Mucosa of stomach (tissue), 1 donor: ENCODE data around the gene STARD8.
"Not testable (repeated sequence)": the region's sequence is repeated elsewhere in the genome, so short reads cannot be mapped to it uniquely, and the experiment has no call there.

Experiments used
- H3K27me3 ChIP-seq: one replicate; pipeline ENCODE4 v1.7.0; 2013; ENCODE audit warnings: mild to moderate bottlenecking, low read length; ENCODE audit not compliant: control insufficient read depth, insufficient read depth
- H3K36me3 ChIP-seq: one replicate; pipeline ENCODE4 v1.7.0; 2013; ENCODE audit warnings: low read length; ENCODE audit not compliant: control insufficient read depth, insufficient read depth
- H3K4me1 ChIP-seq: one replicate; pipeline ENCODE4 v1.7.0; 2013; ENCODE audit warnings: mild to moderate bottlenecking, low read length; ENCODE audit not compliant: control insufficient read depth, insufficient read depth
- H3K4me3 ChIP-seq: one replicate; pipeline ENCODE4 v1.7.0; 2013; ENCODE audit warnings: low read length
- H3K9ac ChIP-seq: one replicate; pipeline ENCODE4 v1.7.0; 2013; ENCODE audit warnings: mild to moderate bottlenecking, low read length, moderate library complexity
- H3K9me3 ChIP-seq: one replicate; pipeline ENCODE4 v1.7.0; 2013; ENCODE audit warnings: mild to moderate bottlenecking, low read length, moderate library complexity; ENCODE audit not compliant: control insufficient read depth
- donor health status: Pancreatic carcinoma.

STARD8 gene, protein sequence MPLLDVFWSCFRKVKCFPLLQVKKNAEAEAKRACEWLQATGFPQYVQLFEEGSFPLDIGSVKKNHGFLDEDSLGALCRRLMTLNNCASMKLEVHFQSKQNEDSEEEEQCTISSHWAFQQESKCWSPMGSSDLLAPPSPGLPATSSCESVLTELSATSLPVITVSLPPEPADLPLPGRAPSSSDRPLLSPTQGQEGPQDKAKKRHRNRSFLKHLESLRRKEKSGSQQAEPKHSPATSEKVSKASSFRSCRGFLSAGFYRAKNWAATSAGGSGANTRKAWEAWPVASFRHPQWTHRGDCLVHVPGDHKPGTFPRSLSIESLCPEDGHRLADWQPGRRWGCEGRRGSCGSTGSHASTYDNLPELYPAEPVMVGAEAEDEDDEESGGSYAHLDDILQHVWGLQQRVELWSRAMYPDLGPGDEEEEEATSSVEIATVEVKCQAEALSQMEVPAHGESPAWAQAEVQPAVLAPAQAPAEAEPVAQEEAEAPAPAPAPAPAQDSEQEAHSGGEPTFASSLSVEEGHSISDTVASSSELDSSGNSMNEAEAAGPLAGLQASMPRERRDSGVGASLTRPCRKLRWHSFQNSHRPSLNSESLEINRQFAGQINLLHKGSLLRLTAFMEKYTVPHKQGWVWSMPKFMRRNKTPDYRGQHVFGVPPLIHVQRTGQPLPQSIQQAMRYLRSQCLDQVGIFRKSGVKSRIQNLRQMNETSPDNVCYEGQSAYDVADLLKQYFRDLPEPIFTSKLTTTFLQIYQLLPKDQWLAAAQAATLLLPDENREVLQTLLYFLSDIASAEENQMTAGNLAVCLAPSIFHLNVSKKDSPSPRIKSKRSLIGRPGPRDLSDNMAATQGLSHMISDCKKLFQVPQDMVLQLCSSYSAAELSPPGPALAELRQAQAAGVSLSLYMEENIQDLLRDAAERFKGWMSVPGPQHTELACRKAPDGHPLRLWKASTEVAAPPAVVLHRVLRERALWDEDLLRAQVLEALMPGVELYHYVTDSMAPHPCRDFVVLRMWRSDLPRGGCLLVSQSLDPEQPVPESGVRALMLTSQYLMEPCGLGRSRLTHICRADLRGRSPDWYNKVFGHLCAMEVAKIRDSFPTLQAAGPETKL

DNA sequence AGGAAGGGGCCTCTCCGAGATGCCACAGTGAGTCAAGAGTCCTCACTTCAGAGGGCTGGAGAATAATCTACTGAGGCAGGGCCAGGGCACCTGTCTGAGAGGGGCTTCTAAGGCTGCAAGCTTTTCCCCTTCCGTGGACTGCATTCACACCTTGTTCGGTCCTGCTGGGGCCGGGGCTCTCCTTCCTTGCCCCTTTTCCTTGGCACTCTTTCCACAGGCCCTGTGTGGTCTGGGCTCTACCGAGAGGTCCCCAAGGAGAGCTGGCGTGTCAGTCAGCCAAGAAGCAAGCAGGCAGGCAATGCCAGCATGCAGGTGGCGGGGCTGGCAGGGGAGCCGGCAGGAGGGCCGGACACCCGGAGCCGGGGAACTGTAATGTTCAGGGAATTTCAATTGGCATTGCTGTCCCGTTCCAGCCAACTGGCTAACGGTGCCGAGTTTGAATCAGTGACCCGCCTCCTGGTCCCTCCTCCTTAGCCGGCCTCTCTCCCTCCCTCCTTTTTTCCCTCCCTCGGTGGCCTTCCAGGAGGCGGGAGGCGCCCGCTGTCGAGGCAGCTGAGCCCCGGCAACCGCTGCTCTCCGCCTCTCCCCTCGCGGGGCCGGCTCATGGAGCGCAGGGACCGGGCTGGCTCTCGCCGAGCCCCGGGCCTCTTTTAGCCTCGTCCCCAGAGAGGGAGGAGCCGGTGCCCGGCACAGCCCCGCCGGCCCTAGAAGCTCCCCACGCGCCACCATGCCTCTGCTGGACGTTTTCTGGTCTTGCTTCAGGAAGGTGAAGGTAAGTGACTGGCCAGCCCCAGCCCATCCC lies at the start of gene STARD8:
Gene STARD8, plus strand, starts transcription at position 511 of the 802 bp plus-strand sequence. Its CDS starts 217 bp downstream, at position 728.
- H3K36me3 ChIP-seq = no peaks in the 10 kb centered on the region
- no peaks in the 10 kb centered on the region for H3K9me3 ChIP-seq
- no peaks in the 10 kb centered on the region for H3K27me3 ChIP-seq
- H3K4me1 ChIP-seq = no peaks in the 10 kb centered on the region
- no peak within 1 kb of the TSS for H3K4me3 ChIP-seq
- H3K9ac ChIP-seq = no peak within 1 kb of the TSS

DNA sequence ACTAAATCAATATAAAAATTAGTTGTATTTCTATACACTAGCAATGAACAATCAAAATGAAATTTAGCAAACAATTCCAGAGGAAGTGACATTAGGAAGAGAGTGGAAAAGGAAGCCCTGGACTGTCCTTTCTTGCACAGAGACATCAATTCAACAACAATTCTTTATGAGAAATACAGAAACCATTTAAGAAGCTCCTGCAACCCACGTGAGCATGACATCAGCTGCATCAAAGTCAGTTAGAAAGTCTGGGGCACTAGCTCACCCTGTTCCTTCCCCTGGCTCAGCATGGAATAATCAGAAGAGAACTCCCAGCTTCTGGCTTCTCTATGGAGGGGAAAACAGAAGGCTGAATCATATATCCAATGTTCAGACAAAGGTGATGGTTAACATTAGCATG lies 48.6 kb upstream of the STARD8 start:
- H3K36me3 ChIP-seq = no peaks in the 10 kb centered on the region
- H3K9ac ChIP-seq = no peak overlapping the region
- no peaks in the 10 kb centered on the region for H3K27me3 ChIP-seq
- H3K9me3 ChIP-seq = no peaks in the 10 kb centered on the region
- H3K4me1 ChIP-seq = no peaks in the 10 kb centered on the region
- H3K4me3 ChIP-seq = no peak overlapping the region

DNA sequence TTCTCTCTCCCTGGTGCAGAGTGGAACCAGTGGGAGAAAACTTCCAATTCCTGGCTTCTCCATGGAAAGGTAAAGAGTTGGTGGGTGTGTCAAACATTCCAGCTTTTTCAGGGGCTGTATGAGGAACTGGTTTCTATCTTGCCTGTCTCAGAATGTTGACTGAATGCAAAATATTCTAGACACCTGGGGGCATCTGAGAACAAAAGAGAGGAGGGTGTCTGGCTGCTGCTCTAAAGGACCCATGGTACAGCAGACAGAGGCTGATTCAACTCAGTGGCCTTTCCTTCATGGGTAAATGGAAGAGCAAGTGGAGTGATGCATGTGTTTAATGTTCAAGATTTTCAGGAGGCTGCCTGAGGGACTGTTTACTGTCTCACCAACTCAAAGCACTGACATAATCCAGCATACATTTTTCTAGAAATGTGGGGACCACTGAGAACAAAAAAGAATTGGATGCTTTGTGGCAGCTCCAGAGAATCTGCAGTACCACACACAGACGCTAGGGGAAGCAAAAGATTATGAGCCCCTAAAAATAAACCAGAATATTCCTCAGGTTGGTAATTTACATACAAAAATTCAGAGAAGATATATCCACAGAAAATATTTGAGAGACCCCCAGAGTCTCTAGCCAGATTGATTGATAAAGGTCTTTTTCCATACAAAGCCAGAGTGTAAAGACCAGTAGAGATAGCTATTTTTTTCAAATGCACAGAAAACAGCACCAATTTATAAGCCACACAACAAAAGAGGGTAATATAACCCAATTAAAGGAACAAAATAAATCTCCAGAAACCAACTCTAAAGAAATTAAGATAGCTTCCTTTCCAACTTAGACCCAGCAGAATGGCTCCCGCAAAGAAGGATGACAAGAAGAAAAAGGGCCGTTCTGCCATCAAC lies 48.0 kb upstream of the STARD8 start:
- no peaks in the 10 kb centered on the region for H3K9me3 ChIP-seq
- no peak overlapping the region for H3K4me3 ChIP-seq
- no peaks in the 10 kb centered on the region for H3K36me3 ChIP-seq
- H3K27me3 ChIP-seq = no peaks in the 10 kb centered on the region
- no peaks in the 10 kb centered on the region for H3K4me1 ChIP-seq
- H3K9ac ChIP-seq = no peak overlapping the region

DNA sequence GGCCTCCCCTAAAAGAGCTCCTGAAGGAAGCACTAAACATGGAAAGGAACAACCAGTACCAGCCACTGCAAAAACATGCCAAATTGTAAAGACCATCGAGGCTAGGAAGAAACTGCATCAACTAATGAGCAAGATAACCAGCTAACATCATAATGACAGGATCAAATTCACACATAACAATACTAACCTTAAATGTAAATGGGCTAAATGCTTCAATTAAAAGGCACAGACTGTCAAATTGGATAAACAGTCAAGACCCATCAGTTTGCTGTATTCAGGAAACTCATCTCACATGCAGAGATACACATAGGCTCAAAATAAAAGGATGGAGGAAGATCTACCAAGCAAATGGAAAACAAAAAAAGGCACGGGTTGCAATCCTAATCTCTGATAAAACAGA lies 43.2 kb upstream of the STARD8 start:
- H3K27me3 ChIP-seq, H3K36me3 ChIP-seq, H3K9ac ChIP-seq, H3K9me3 ChIP-seq, H3K4me1 ChIP-seq, H3K4me3 ChIP-seq: not testable (repeated sequence)

DNA sequence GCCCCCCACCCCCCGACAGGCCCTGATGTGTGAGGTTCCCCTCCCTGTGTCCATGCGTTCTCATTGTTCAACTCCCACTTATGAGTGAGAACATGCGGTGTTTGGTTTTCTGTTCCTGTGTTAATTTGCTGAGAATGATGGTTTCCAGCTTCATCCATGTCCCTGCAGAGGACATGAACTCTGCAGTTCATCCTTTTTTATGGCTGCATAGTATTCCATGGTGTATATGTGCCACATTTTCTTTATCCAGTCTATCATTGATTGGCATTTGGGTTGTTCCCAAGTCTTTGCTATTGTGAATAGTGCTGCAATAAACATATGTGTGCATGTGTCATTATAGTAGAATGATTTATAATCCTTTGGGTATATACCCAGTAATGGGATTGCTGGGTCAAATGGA lies 32.7 kb upstream of the STARD8 start:
- H3K9ac ChIP-seq, H3K4me1 ChIP-seq, H3K4me3 ChIP-seq, H3K9me3 ChIP-seq, H3K27me3 ChIP-seq, H3K36me3 ChIP-seq: not testable (repeated sequence)

DNA sequence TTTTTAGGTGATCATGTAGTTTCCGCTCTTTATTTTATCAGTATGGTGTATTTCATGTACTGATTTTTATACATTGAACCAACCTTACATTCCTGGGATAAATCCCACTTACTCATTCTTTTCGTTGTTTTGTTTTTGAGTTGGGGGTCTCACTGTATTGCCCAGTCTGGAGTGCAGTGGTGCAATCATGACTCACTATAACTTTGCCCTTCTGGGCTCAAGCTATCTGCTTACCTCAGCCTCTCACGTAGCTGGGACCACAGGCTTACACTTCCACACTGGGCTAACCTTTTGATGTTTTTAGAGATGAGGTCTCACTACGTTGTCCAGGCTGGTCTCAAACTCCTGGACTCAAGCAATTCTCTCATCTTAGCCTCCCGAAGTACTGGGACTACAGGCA lies 19.5 kb upstream of the STARD8 start:
- Histone ChIP-seq H3K9me3 (no peaks in the 10 kb centered on the region), H3K4me3 (no peak overlapping the region), H3K36me3 (no peaks in the 10 kb centered on the region), H3K4me1 (no peaks in the 10 kb centered on the region), H3K9ac (no peak overlapping the region), H3K27me3 (no peaks in the 10 kb centered on the region)

DNA sequence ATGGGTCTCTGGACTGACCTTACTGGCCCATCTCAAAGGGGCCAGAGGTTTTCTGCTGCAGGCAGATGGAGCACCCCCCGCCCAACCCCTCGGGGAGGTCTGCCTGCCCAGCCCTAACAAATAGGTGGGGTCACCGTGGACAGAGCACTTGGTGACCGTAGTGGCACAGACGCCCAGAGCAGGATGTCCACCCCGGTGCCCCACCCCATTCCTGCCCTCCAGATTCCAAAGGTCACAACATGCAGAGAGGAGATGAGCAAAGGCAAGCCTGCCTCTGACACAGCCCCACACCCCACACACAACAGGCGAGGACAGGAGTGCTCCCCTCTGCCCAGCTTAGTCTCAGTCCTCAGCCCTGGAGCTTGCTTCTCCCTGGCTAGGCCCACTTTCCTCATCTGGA lies 17.5 kb upstream of the STARD8 start:
- not testable (repeated sequence) for H3K9ac ChIP-seq, H3K4me3 ChIP-seq, H3K4me1 ChIP-seq, H3K36me3 ChIP-seq, H3K27me3 ChIP-seq, H3K9me3 ChIP-seq

DNA sequence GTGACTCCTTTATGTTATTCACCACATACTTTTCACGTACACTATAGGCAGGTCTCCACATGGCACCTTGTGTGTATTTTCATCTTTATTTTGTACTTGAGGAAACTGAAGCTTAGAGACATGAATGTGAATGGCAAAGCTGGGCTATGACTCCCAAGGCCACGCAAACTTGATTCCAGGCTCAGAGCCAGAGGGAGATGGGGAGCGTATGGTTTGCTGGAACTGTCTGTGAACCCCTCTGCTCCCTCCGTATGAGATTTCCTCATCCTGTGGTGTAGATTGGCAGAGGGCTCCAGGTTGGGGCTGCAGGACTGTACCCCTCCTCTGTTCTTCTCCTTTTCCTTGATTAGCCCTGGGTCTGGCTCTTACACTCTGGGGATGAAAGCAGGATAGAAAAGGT lies 16.1 kb upstream of the STARD8 start:
- H3K9me3 ChIP-seq = no peaks in the 10 kb centered on the region
- no peak overlapping the region for H3K9ac ChIP-seq
- H3K4me1 ChIP-seq = no peaks in the 10 kb centered on the region
- H3K36me3 ChIP-seq = no peaks in the 10 kb centered on the region
- H3K27me3 ChIP-seq = no peaks in the 10 kb centered on the region
- H3K4me3 ChIP-seq = no peak overlapping the region

DNA sequence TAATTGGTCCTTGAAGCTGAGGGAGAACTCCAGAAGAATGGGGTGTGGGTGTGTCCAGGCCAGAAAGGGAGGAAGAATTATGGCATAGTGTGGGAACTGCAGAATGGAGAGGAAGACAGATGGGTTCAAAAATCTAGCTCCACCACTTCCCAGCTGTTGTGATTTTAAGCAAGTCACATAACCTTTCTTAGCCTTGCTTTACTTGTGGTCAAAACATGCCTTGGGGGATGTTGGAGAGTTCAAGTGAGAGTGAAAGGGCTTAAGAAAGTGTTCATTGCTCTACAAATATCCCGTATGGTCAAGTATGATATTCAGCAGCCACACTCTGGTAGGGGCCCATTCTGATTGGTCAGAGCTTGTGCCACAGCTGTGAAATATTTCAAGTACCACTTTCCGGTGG lies 15.0 kb upstream of the STARD8 start:
- Histone ChIP-seq H3K9ac (no peak overlapping the region), H3K36me3 (no peaks in the 10 kb centered on the region), H3K4me1 (no peaks in the 10 kb centered on the region), H3K4me3 (no peak overlapping the region), H3K9me3 (no peaks in the 10 kb centered on the region), H3K27me3 (no peaks in the 10 kb centered on the region)

DNA sequence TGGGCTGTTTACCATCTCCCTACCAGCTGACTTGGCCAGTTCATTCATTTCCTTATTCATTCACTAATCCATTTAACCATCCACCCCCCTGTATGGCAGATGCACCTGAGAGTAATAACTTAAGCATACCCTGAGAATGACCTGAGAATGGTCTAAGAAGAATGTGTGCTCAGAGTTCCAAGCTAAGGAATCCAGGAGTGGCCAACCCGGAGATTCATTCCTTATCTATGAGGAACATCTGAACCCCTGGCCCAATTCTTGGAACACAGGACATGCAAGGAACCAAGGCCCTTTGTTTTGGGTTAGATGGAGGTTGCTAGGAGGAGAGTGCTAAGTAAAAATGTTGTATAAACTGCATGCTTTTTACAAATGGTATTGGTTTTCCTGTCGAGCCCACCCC lies 13.5 kb upstream of the STARD8 start:
- no peaks in the 10 kb centered on the region for H3K36me3 ChIP-seq
- no peak overlapping the region for H3K9ac ChIP-seq
- no peaks in the 10 kb centered on the region for H3K9me3 ChIP-seq
- no peaks in the 10 kb centered on the region for H3K27me3 ChIP-seq
- no peak overlapping the region for H3K4me3 ChIP-seq
- H3K4me1 ChIP-seq = no peaks in the 10 kb centered on the region

DNA sequence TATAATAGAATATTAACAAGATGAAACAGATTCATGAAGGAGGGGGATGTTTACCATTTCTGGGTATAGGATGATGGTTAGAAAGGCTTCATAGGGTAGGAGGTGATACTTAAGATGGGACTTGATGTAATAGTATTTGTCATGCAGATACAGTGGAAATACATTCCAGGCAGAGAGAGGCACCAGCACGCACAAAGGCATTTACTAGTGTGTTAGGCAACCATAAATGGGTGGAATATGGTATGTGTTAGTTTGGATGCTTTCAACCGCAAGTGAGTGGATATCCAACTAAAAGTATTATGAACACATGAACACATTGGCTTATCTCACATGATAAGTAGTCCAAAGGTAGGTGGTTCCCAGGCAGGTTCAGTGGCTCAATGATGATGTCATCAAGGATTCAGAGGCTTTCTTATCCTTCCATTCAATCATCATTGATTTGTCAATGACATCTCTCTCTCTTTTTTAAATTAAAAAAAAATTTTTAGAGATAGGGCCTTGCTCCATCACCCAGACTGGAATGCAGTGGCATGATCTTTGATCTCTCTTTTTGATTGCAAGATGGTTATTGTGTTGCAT lies 12.7 kb upstream of the STARD8 start:
- Histone ChIP-seq H3K4me3 (no peak overlapping the region), H3K9ac (no peak overlapping the region), H3K27me3 (no peaks in the 10 kb centered on the region), H3K36me3 (no peaks in the 10 kb centered on the region), H3K4me1 (no peaks in the 10 kb centered on the region), H3K9me3 (no peaks in the 10 kb centered on the region)
